Psoas muscle (tissue), 8 donors: ENCODE results near the gene DNMT3B. TPM values are rescaled to one million over a fixed set of nuclear protein-coding genes. Genes with fewer than 3 reads are reported as not detected.

Source experiments
- ATAC-seq, 4 donors: fragments of 200-7000 bp; cut with Tn5 transposase; one replicate each; pipeline ENCODE4 v1.9.1; 2020; ENCODE audit warnings: moderate library complexity in 3 of 4, mild to moderate bottlenecking in 2 of 4
- DNase-seq, 2 donors: peaks; one replicate each; pipeline ENCODE4 v3.0.0-alpha.2; 2020
- H3K27ac ChIP-seq: fragments of 200-600 bp; one replicate; pipeline ENCODE4 v1.8.0; 2022
- H3K27me3 ChIP-seq, 3 donors: fragments of 200-600 bp in 1 of 3; one replicate each; pipeline versions ENCODE4 v1.6.1 to v1.8.0; 2013 to 2022; ENCODE audit warnings: low read length in 2 of 3, mild to moderate bottlenecking in 2 of 3, moderate library complexity in 1 of 3; ENCODE audit not compliant: insufficient read depth in 3 of 3
- H3K36me3 ChIP-seq, 2 donors: fragments of 200-600 bp in 1 of 2; one replicate each; pipeline versions ENCODE4 v1.6.1 to v1.8.0; 2013 to 2022; ENCODE audit warnings: low read depth in 1 of 2, mild to moderate bottlenecking in 1 of 2, moderate library complexity in 1 of 2; ENCODE audit not compliant: insufficient read depth in 1 of 2
- H3K4me1 ChIP-seq: fragments of 200-600 bp; one replicate; pipeline ENCODE4 v1.8.0; 2022
- H3K4me3 ChIP-seq: fragments of 200-600 bp; one replicate; pipeline ENCODE4 v1.8.0; 2022; ENCODE audit warnings: mild to moderate bottlenecking
- H3K9me3 ChIP-seq: fragments of 200-600 bp; one replicate; pipeline ENCODE4 v1.8.0; 2022
- CTCF ChIP-seq: fragments of 200-600 bp; IDR thresholded peaks from one replicate; pipeline ENCODE4 v1.8.0; 2022; ENCODE audit warnings: antibody characterized with exemption
- whole genome bisulfite sequencing, 3 donors: extraction: QIAGEN DNeasy Blood & Tissue Kit; methylation state at CpG; one replicate each; pipeline versions ENCODE4 v1.1.6 to v1.1.7; 2013; 5-methylcytosine and 5-hydroxymethylcytosine counted together
- intact Hi-C, 2 donors: fragments of 100-400 bp; cut with DNase I; formaldehyde crosslinking; loops; one replicate each; pipeline versions ENCODE4 v1.11.0 to v1.14.2; 2022
- polyA plus RNA-seq, 3 donors: library from polyadenylated mRNA; stranded (reverse); fragments of 200-250 nt; gene quantifications; one replicate each; pipeline ENCODE4 v1.2.3, GENCODE V29; 2013
- total RNA-seq, 4 donors: library from RNA; stranded (reverse); fragmentation: NEBNext Ultra II Directional in 2 of 4; extraction: Animal tissue kit (Norgen Biotek cat#: 25700) in 2 of 4; gene quantifications; one replicate each; pipeline versions ENCODE4 v1.2.1 to v1.2.4, GENCODE V29; 2021 to 2023
- donor health status: healthy with polysubstance abuse.
- donor health status: DM: no; HTN: no; CAD: no; lungs with moderate emphysema.
- donor health status: Bipolar disorder and iron deficiency.
- donor health status: healthy.
- donor health status: DM: yes; HTN: yes; CAD: no.
- donor health status: DM: no; HTN: no; CAD: no.
- donor health status: DM: no; HTN: no; CAD: no.
- donor health status: DM: yes; HTN: yes; CAD: no.

The DNMT3B gene
- total and polyA plus RNA-seq, 7 donors, result 0.08 to 0.64 (median 0.17) TPM

DNA sequence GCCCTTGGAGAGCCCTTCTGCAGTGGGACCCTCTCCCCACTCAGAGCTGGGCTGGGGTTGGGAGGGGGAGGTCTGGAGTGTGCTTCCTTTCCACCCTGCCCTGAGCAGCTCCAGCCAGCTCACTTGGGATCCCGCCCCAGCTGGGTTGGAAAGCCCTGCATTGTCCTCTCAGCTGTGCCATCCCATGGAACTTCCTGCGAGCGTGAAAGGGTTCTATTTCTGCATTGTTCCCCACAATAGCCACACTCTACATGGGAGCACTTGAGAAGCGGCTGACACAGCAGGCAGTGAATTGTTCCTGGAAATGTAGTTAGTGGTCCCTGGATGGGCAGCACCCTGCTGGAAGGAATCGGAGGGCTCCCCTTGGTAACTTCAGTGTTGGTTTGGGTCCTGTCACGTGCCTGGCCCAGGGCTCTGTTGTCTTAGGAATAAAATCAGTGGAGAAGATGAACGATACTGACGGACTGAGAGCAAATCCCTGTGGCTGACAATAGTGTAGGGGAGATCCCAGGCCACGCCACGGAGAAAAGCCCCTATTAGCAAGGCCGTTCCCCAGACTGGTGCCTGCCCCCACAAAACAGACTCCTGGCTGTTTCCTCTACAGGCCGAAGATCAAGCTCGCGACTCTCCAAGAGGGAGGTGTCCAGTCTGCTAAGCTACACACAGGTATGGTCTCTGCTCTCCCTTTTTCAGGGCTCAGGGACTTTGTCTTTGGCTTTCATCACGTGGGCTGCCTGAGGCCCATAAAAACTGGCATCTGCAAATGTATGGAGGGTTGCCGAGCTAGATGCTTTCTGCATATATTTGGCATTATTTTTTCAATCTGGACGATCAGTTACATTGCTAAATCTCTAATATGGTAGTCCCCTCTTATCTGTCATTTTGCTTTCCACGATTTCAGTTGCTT lies 18.8 kb downstream of the DNMT3B start:
- intact Hi-C loops, result loop anchor here in 1 of 2 donors (10.0 kb wide), 1 partner anchor 514 kb away; no protein-coding TSS in a partner anchor
- TF ChIP-seq CTCF, result no peak

GRCh38 chr20:32784369-32785080 lies 22.3 kb downstream of the DNMT3B start:
- DNase-seq, result no peak
- intact Hi-C loops, result loop anchor here (5.0 to 10.0 kb wide), 2 partner anchors 510 to 513 kb away; no protein-coding TSS in a partner anchor
- no peaks in the 10 kb centered on the region for H3K36me3 ChIP-seq
- no peak overlapping the region for H3K27ac ChIP-seq
- no peaks in the 10 kb centered on the region for H3K27me3 ChIP-seq
- no peaks in the 10 kb centered on the region for H3K9me3 ChIP-seq
- 86 to 92% (median 88%) methylated on average over 13 of the region's 13 CpGs for WGBS, 3 donors
- no peak for TF ChIP-seq CTCF
- H3K4me3 ChIP-seq, result no peak overlapping the region
- peaks cover 12% of the 10 kb centered on the region for H3K4me1 ChIP-seq
- ATAC-seq, result no peak

More for the DNA sequence above, 18.8 kb downstream of the DNMT3B start:
- 88 to 94% (median 93%) methylated on average over 18 of the region's 18 CpGs for WGBS, 3 donors
- no peak overlapping the region for H3K27ac ChIP-seq
- peaks cover 4% of the 10 kb centered on the region for H3K4me1 ChIP-seq
- H3K9me3 ChIP-seq, result no peaks in the 10 kb centered on the region
- H3K4me3 ChIP-seq, result no peak overlapping the region
- DNase-seq (no peak), ATAC-seq (no peak)
- no peaks in the 10 kb centered on the region for H3K27me3 ChIP-seq
- H3K36me3 ChIP-seq, result no peaks in the 10 kb centered on the region

GRCh38 chr20:32786059-32786760 lies 24.0 kb downstream of the DNMT3B start:
- ATAC-seq, result peak; percentile 37 to 67 (median 56)
- peaks cover 12% of the 10 kb centered on the region for H3K4me1 ChIP-seq
- H3K27me3 ChIP-seq, result no peaks in the 10 kb centered on the region
- no peak for TF ChIP-seq CTCF
- H3K27ac ChIP-seq, result peak overlapping the region; percentile 69
- no peaks in the 10 kb centered on the region for H3K36me3 ChIP-seq
- intact Hi-C loops, result loop anchor here (5.0 to 10.0 kb wide), 2 partner anchors 509 to 511 kb away; no protein-coding TSS in a partner anchor
- WGBS, 3 donors, result 46 to 63% (median 48%) methylated on average over 16 of the region's 16 CpGs
- H3K4me3 ChIP-seq, result no peak overlapping the region
- no peaks in the 10 kb centered on the region for H3K9me3 ChIP-seq
- peak in 1 of 2 donors; percentile 32 for DNase-seq

- intact Hi-C loops, result loop anchor here (5.0 to 10.0 kb wide), 2 partner anchors 508 to 510 kb away; no protein-coding TSS in a partner anchor
- 92 to 94% (median 93%) methylated on average over 16 of the region's 16 CpGs for WGBS, 3 donors
- H3K27me3 ChIP-seq, result no peaks in the 10 kb centered on the region
- H3K9me3 ChIP-seq, result no peaks in the 10 kb centered on the region
- H3K4me1 ChIP-seq, result peaks cover 12% of the 10 kb centered on the region
- H3K27ac ChIP-seq, result peak overlapping the region; percentile 69
- DNase-seq (no peak), ATAC-seq (no peak)
- no peak for TF ChIP-seq CTCF
- H3K36me3 ChIP-seq, result no peaks in the 10 kb centered on the region
- H3K4me3 ChIP-seq, result no peak overlapping the region
Measured at GRCh38 chr20:32787168-32787567, 25.0 kb downstream of the DNMT3B start.
